Endodermal cell (in vitro differentiated cells): ENCODE measurements around the gene VIPR1. TPM values are rescaled to one million over a fixed set of nuclear protein-coding genes. Genes with fewer than 3 reads are reported as not detected.
A peak's percentile ranks its signal among the peaks of the same experiment; 100 is the strongest.

ENCODE experiments used
- DNase-seq: peaks from one replicate; pipeline ENCODE4 v3.0.0-alpha.2; 2017
- H3K27ac ChIP-seq: 2 replicates; pipeline ENCODE4 v1.5.1; 2013; ENCODE audit warnings: mild to moderate bottlenecking, low read depth, low read length, moderate library complexity
- H3K27me3 ChIP-seq: 2 replicates; pipeline ENCODE4 v1.6.1; 2013; ENCODE audit warnings: mild to moderate bottlenecking, low read length, moderate library complexity; ENCODE audit not compliant: insufficient read depth, control insufficient read depth, poor library complexity, severe bottlenecking
- H3K36me3 ChIP-seq: 2 replicates; pipeline ENCODE4 v1.7.0; 2013; ENCODE audit warnings: mild to moderate bottlenecking, low read length, moderate library complexity; ENCODE audit not compliant: control insufficient read depth, insufficient read depth
- H3K4me1 ChIP-seq: one replicate; pipeline ENCODE4 v1.7.0; 2013; ENCODE audit warnings: low read length; ENCODE audit not compliant: control insufficient read depth, insufficient read depth
- H3K4me3 ChIP-seq: 2 replicates; pipeline ENCODE4 v1.5.1; 2013; ENCODE audit warnings: mild to moderate bottlenecking, low read length, moderate library complexity
- H3K9ac ChIP-seq: 2 replicates; pipeline ENCODE4 v1.6.1; 2013; ENCODE audit warnings: mild to moderate bottlenecking, low read length, moderate library complexity; ENCODE audit not compliant: poor library complexity, severe bottlenecking; ENCODE audit errors: extremely low read depth
- H3K9me3 ChIP-seq: 2 replicates; pipeline ENCODE4 v1.6.1; 2013; ENCODE audit warnings: mild to moderate bottlenecking, low read length, moderate library complexity; ENCODE audit not compliant: control insufficient read depth
- H3K27ac Mint-ChIP-seq: 2 replicates; pipeline ENCODE4 v1.8.0; 2020; ENCODE audit warnings: mixed read lengths
- H3K27me3 Mint-ChIP-seq: 2 replicates; pipeline ENCODE4 v1.8.0; 2021; ENCODE audit warnings: mild to moderate bottlenecking, mixed read lengths; ENCODE audit not compliant: insufficient read depth
- H3K36me3 Mint-ChIP-seq: 2 replicates; pipeline ENCODE4 v1.8.0; 2020; ENCODE audit warnings: low read depth, mixed read lengths
- H3K4me1 Mint-ChIP-seq: 2 replicates; pipeline ENCODE4 v1.8.0; 2020; ENCODE audit warnings: mixed read lengths
- H3K4me3 Mint-ChIP-seq: 2 replicates; pipeline ENCODE4 v1.8.0; 2020; ENCODE audit warnings: mild to moderate bottlenecking, moderate library complexity, mixed read lengths
- H3K9me3 Mint-ChIP-seq: 2 replicates; pipeline ENCODE4 v1.8.0; 2020; ENCODE audit warnings: mild to moderate bottlenecking, mixed read lengths
- CTCF ChIP-seq: fragments of 200-600 bp; sonication (generic); conservative IDR thresholded peaks from 2 replicates; pipeline ENCODE4 v1.5.0; 2021; ENCODE audit warnings: antibody characterized with exemption, mild to moderate bottlenecking
- WGBS, 2 experiments: methylation state at CpG; one replicate each; pipeline versions ENCODE4 v1.1.5 to v1.1.7; 2013; ENCODE audit warnings: missing lambda C conversion rate in 2 of 2, mixed read lengths in 1 of 2; ENCODE audit not compliant: insufficient coverage in 1 of 2, insufficient read length in 1 of 2; 5-methylcytosine and 5-hydroxymethylcytosine counted together
- long read RNA-seq, 4 experiments: library from polyadenylated mRNA in 2 of 4; library from RNA in 1 of 4; library from capped mRNA in 1 of 4; stranded (forward) in 3 of 4; unstranded in 1 of 4; transcript quantifications; one replicate each; pipeline ENCODE4 v2.0.0, GENCODE V29; 2020 to 2021; ENCODE audit warnings: inconsistent platforms in 1 of 4
- polyA plus RNA-seq, 2 experiments: library from polyadenylated mRNA; stranded (reverse); fragments of 50-300 nt; gene quantifications; one replicate each; pipeline ENCODE4 v1.2.3, GENCODE V29; 2013
- total RNA-seq, 2 donors: library from RNA; stranded (reverse); fragmentation: NEBNext Ultra II Directional in 1 of 2; extraction: Animal tissue kit (Norgen Biotek cat#: 25700) in 1 of 2; gene quantifications; 2 replicates in 1 of 2; 3 replicates in 1 of 2; pipeline ENCODE4 v1.2.1, GENCODE V29; 2021

The VIPR1 gene
- total RNA-seq = 10 to 100 TPM; 12.9 to 14.7 TPM
- 2.2 TPM for polyA plus RNA-seq (2013, experiment 1 of 2)
- polyA plus RNA-seq (2013, experiment 2 of 2) = 1.4 TPM
- long read RNA-seq, experiment 1, partial matches to known transcripts = 0 of 2 reads
- long read RNA-seq, experiment 1, other reads (novel, unspliced or antisense) = 2 of 2 reads
- long read RNA-seq, experiment 2, partial matches to known transcripts = 1 of 14 reads
- long read RNA-seq, experiment 2, other reads (novel, unspliced or antisense) = 10 of 14 reads
- long read RNA-seq, experiment 3, partial matches to known transcripts = 2 of 18 reads
- long read RNA-seq, experiment 3, other reads (novel, unspliced or antisense) = 13 of 18 reads
- long read RNA-seq, experiment 4 = 0 reads

GRCh38 chr3:42502429-42503250 lies at the start of gene VIPR1:
Gene VIPR1 (plus strand): TSS chr3:42502643. CDS start chr3:42502736, 93 bp downstream.
- H3K4me3 Mint-ChIP-seq = peak within 1 kb of the TSS; percentile 66
- peaks cover 56% of the 10 kb centered on the region for H3K27me3 ChIP-seq
- WGBS, 2 experiments = 3 to 9% methylated on average over 22 to 67 of the region's 69 CpGs

GRCh38 chr3:42456211-42456610 lies 46.2 kb upstream of the VIPR1 start:
- peaks cover 2% of the 10 kb centered on the region for H3K27me3 Mint-ChIP-seq
- H3K36me3 Mint-ChIP-seq = no peaks in the 10 kb centered on the region
- TF ChIP-seq CTCF = no peak
- no peak overlapping the region for H3K9ac ChIP-seq
- H3K4me3 ChIP-seq = no peak overlapping the region
- no peak overlapping the region for H3K27ac ChIP-seq
- peaks cover 4% of the 10 kb centered on the region for H3K36me3 ChIP-seq
- no peaks in the 10 kb centered on the region for H3K4me1 ChIP-seq
- no peaks in the 10 kb centered on the region for H3K4me1 Mint-ChIP-seq
- H3K27ac Mint-ChIP-seq = no peak overlapping the region
- H3K9me3 ChIP-seq = peaks cover 9% of the 10 kb centered on the region
- H3K27me3 ChIP-seq = no peaks in the 10 kb centered on the region
- DNase-seq = no peak
- H3K4me3 Mint-ChIP-seq = no peak overlapping the region
- no peaks in the 10 kb centered on the region for H3K9me3 Mint-ChIP-seq

More at GRCh38 chr3:42502429-42503250, at the start of gene VIPR1:
- H3K27ac ChIP-seq = no peak within 1 kb of the TSS
- no peaks in the 10 kb centered on the region for H3K36me3 ChIP-seq
- H3K9me3 ChIP-seq = no peaks in the 10 kb centered on the region
- DNase-seq = peak; percentile 98
- H3K36me3 Mint-ChIP-seq = no peaks in the 10 kb centered on the region
- H3K27ac Mint-ChIP-seq = peak within 1 kb of the TSS; percentile 80
- TF ChIP-seq CTCF = no peak
- H3K4me3 ChIP-seq = peak within 1 kb of the TSS; percentile 84
- peaks cover 54% of the 10 kb centered on the region for H3K27me3 Mint-ChIP-seq
- H3K4me1 ChIP-seq = peaks cover 8% of the 10 kb centered on the region
- peaks cover 22% of the 10 kb centered on the region for H3K4me1 Mint-ChIP-seq
- no peak within 1 kb of the TSS for H3K9ac ChIP-seq
- no peaks in the 10 kb centered on the region for H3K9me3 Mint-ChIP-seq

GRCh38 chr3:42459151-42459550 lies 43.3 kb upstream of the VIPR1 start:
- peaks cover 3% of the 10 kb centered on the region for H3K27me3 Mint-ChIP-seq
- H3K4me3 ChIP-seq = no peak overlapping the region
- no peaks in the 10 kb centered on the region for H3K9me3 Mint-ChIP-seq
- no peak overlapping the region for H3K9ac ChIP-seq
- no peaks in the 10 kb centered on the region for H3K27me3 ChIP-seq
- no peak for TF ChIP-seq CTCF
- no peaks in the 10 kb centered on the region for H3K4me1 ChIP-seq
- H3K36me3 Mint-ChIP-seq = no peaks in the 10 kb centered on the region
- H3K27ac ChIP-seq = no peak overlapping the region
- H3K36me3 ChIP-seq = no peaks in the 10 kb centered on the region
- DNase-seq = no peak
- no peaks in the 10 kb centered on the region for H3K4me1 Mint-ChIP-seq
- peaks cover 2% of the 10 kb centered on the region for H3K9me3 ChIP-seq
- H3K4me3 Mint-ChIP-seq = no peak overlapping the region
- no peak overlapping the region for H3K27ac Mint-ChIP-seq
